Neural progenitor cell (in vitro differentiated cells): Measurements from ENCODE around the gene RINT1.

Experiments
- CTCF ChIP-seq: fragments of 200-600 bp; sonication (generic); IDR thresholded peaks from 2 replicates; pipeline ENCODE4 v1.5.1; 2017; ENCODE audit warnings: antibody characterized with exemption, mild to moderate bottlenecking
- EZH2 ChIP-seq: fragments of 200-600 bp; sonication (generic); IDR thresholded peaks from 2 replicates; pipeline ENCODE4 v1.6.1; 2017; ENCODE audit warnings: antibody characterized with exemption, mild to moderate bottlenecking, moderate library complexity

- TF ChIP-seq EZH2 (no peak), CTCF (no peak)
Measured at GRCh38 chr7:105602325-105603305, 70.6 kb downstream of the RINT1 start.
